Natural killer cell treated with Interleukin-12 subunit alpha and Interleukin-12 subunit beta and Interleukin-15 and Interleukin-18, amount 100 ng/mL, for 72 hours (primary cell): ENCODE results near the gene SURF6. TPM values are rescaled to one million over a fixed set of nuclear protein-coding genes. Genes with fewer than 3 reads are reported as not detected.
"Not testable (repeated sequence)": the region's sequence is repeated elsewhere in the genome, so short reads cannot be mapped to it uniquely, and the experiment has no call there.

ENCODE experiments used
- ATAC-seq, 2 donors: fragments of 150-1000 bp; cut with Tn5 transposase in 1 of 2; sonication (Bioruptor Pico), chemical (Tn5 transposase) in 1 of 2; 2 replicates each; pipeline ENCODE4 v1.10.0; 2021
- DNase-seq: peaks from one replicate; pipeline ENCODE4 v3.0.0; 2022; ENCODE audit warnings: low spot score
- H3K27ac Mint-ChIP-seq, 2 donors: 1 replicate in 1 of 2; 2 replicates in 1 of 2; pipeline ENCODE4 v1.8.0; 2022; ENCODE audit warnings: mixed read lengths in 2 of 2, mild to moderate bottlenecking in 1 of 2, moderate library complexity in 1 of 2
- H3K27me3 Mint-ChIP-seq, 2 donors: 1 replicate in 1 of 2; 2 replicates in 1 of 2; pipeline ENCODE4 v1.8.0; 2022; ENCODE audit warnings: mixed read lengths in 2 of 2
- H3K36me3 Mint-ChIP-seq: one replicate; pipeline ENCODE4 v1.8.0; 2022; ENCODE audit warnings: mixed read lengths
- H3K4me1 Mint-ChIP-seq, 2 donors: 1 replicate in 1 of 2; 2 replicates in 1 of 2; pipeline ENCODE4 v1.8.0; 2022; ENCODE audit warnings: low read depth in 2 of 2, mixed read lengths in 2 of 2, mild to moderate bottlenecking in 1 of 2
- H3K4me3 Mint-ChIP-seq: one replicate; pipeline ENCODE4 v1.8.0; 2022; ENCODE audit warnings: mixed read lengths
- H3K9me3 Mint-ChIP-seq: 2 replicates; pipeline ENCODE4 v1.8.0; 2022; ENCODE audit warnings: mixed read lengths
- total RNA-seq, 2 donors: library from RNA; stranded (reverse); gene quantifications; one replicate each; pipeline ENCODE4 v1.2.3, GENCODE V29; 2022

The SURF6 gene
- total RNA-seq, 2 donors from 2014 or later, result 11.5 to 23.9 TPM

GRCh38 chr9:133321411-133321935 is 14.5 kb downstream of the SURF6 start:
- H3K4me1 Mint-ChIP-seq, result peaks cover 0 to 3% of the 10 kb centered on the region in 2 donors
- no peak overlapping the region for H3K27ac Mint-ChIP-seq
- H3K9me3 Mint-ChIP-seq, result no peaks in the 10 kb centered on the region
- no peak for ATAC-seq
- peaks cover 3% of the 10 kb centered on the region in 2 donors for H3K27me3 Mint-ChIP-seq
- no peak for DNase-seq
- no peak overlapping the region for H3K4me3 Mint-ChIP-seq
- H3K36me3 Mint-ChIP-seq, result no peaks in the 10 kb centered on the region

DNA sequence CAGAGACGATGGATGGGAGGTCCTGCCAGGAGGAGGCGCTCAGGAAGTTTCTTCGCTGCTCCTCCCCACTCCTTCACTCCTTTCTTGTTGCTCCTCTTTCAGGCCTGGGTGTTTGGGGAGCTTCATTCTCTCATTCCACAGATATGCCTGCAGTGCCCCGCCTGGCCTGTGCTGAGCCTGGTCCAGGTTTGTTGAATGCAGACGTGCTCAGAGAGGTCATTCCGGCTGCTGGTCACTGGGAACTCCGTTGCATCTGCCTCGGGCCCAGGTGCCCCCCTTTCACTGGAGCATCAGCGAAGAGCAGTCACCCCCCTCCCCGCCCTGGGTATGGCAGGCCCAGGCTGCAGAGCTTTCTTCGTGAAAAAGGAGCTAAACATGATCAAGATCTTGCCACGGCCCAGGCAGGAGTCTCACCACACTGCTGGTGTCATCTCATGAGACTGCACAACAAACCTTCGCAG is 15.5 kb downstream of the SURF6 start:
- Mint-ChIP-seq H3K4me3 (no peak overlapping the region), H3K9me3 (no peaks in the 10 kb centered on the region), H3K4me1 (peaks cover 0 to 3% of the 10 kb centered on the region in 2 donors), H3K36me3 (no peaks in the 10 kb centered on the region), H3K27ac (no peak overlapping the region), H3K27me3 (peaks cover 3 to 10% of the 10 kb centered on the region in 2 donors)
- no peak for ATAC-seq
- no peak for DNase-seq

GRCh38 chr9:133317551-133317950 is 18.4 kb downstream of the SURF6 start:
- H3K27me3 Mint-ChIP-seq, H3K9me3 Mint-ChIP-seq, H3K4me1 Mint-ChIP-seq, H3K4me3 Mint-ChIP-seq, DNase-seq, H3K36me3 Mint-ChIP-seq, ATAC-seq, H3K27ac Mint-ChIP-seq: not testable (repeated sequence)

DNA sequence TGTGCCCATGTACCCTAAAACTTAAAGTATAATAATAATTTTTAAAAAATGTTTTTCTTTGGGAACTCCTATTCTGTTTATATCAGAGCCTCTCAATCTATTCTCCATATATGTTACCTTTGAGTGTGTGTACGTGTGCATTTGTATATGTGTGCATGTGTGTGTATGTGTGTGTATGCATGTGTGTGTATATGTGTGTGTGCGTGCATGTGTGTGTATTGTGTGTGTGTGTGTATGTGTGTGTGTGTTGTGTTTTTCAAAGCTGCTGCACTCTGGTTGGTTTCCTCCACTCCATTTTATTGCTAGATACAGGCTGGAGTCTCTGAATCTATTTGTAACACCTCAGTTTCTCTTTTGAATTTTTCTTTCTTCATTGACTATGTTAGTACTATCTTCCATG is 20.0 kb downstream of the SURF6 start:
- DNase-seq (no peak), ATAC-seq (no peak)
- H3K4me1 Mint-ChIP-seq, result no peaks in the 10 kb centered on the region
- no peak overlapping the region for H3K4me3 Mint-ChIP-seq
- no peaks in the 10 kb centered on the region for H3K36me3 Mint-ChIP-seq
- no peaks in the 10 kb centered on the region for H3K9me3 Mint-ChIP-seq
- no peak overlapping the region for H3K27ac Mint-ChIP-seq
- peaks cover 0 to 10% of the 10 kb centered on the region in 2 donors for H3K27me3 Mint-ChIP-seq

DNA sequence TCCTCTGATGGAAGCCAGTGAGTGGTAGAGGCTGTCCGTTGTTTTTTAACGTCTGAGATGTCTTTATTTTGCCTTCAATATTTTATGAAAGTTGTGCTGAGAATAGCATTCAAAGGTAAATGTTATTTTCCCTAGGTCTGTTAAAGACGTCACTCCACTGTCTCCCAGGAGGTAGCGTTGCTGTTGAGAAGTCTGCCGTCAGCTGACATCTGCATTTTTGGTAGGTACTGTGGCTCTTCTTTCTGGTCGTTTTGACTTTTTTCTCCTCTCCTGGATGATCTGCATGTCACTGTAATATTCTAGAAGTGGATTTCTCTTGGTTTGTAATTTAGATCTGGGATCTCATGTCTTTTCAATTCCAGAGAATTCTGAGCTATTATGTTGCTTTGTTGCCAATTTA is 26.4 kb downstream of the SURF6 start:
- Mint-ChIP-seq H3K9me3 (no peaks in the 10 kb centered on the region), H3K4me3 (no peak overlapping the region), H3K27me3 (peaks cover 18 to 19% of the 10 kb centered on the region in 2 donors), H3K27ac (no peak overlapping the region), H3K4me1 (peaks cover 0 to 2% of the 10 kb centered on the region in 2 donors), H3K36me3 (no peaks in the 10 kb centered on the region)
- ATAC-seq, result no peak
- no peak for DNase-seq

GRCh38 chr9:133307301-133307700 is 28.7 kb downstream of the SURF6 start:
- DNase-seq (no peak), ATAC-seq (no peak)
- H3K4me1 Mint-ChIP-seq, result peaks cover 0 to 2% of the 10 kb centered on the region in 2 donors
- no peak overlapping the region for H3K27ac Mint-ChIP-seq
- peaks cover 18 to 19% of the 10 kb centered on the region in 2 donors for H3K27me3 Mint-ChIP-seq
- H3K4me3 Mint-ChIP-seq, result no peak overlapping the region
- H3K9me3 Mint-ChIP-seq, result no peaks in the 10 kb centered on the region
- no peaks in the 10 kb centered on the region for H3K36me3 Mint-ChIP-seq

GRCh38 chr9:133306242-133307204 is 29.5 kb downstream of the SURF6 start:
- Mint-ChIP-seq H3K36me3 (no peaks in the 10 kb centered on the region), H3K27me3 (peaks cover 18 to 19% of the 10 kb centered on the region in 2 donors), H3K9me3 (no peaks in the 10 kb centered on the region), H3K4me3 (no peak overlapping the region), H3K4me1 (peaks cover 0 to 2% of the 10 kb centered on the region in 2 donors), H3K27ac (no peak overlapping the region)
- no peak for DNase-seq
- ATAC-seq, result no peak

GRCh38 chr9:133305731-133306130 is 30.3 kb downstream of the SURF6 start:
- Mint-ChIP-seq H3K4me3 (no peak overlapping the region), H3K36me3 (no peaks in the 10 kb centered on the region), H3K9me3 (no peaks in the 10 kb centered on the region), H3K27ac (no peak overlapping the region), H3K4me1 (peaks cover 0 to 2% of the 10 kb centered on the region in 2 donors), H3K27me3 (peaks cover 18% of the 10 kb centered on the region in 2 donors)
- ATAC-seq, result no peak
- no peak for DNase-seq

GRCh38 chr9:133304477-133305377 is 31.3 kb downstream of the SURF6 start:
- Mint-ChIP-seq H3K27me3 (peaks cover 14% of the 10 kb centered on the region in 2 donors), H3K9me3 (no peaks in the 10 kb centered on the region), H3K27ac (no peak overlapping the region), H3K36me3 (no peaks in the 10 kb centered on the region), H3K4me1 (peaks cover 0 to 2% of the 10 kb centered on the region in 2 donors), H3K4me3 (no peak overlapping the region)
- DNase-seq (no peak), ATAC-seq (peak in 1 of 2 donors; percentile 33)

DNA sequence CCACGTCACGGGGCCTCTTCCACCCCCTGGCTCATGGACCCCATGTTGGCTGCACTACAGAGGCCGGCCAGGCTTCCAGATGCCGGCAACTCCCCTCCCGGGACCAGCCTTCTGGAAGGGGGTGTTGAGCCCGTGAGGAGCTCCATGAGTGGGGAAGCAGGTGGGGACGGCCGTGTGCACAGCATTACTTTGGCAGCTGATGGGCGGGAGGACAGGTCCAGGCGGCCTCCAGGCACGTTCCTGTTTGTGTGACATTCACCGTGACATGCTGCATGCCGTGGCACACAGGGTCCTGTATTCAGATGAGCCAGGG is 31.9 kb downstream of the SURF6 start:
- DNase-seq (no peak), ATAC-seq (no peak)
- Mint-ChIP-seq H3K36me3 (no peaks in the 10 kb centered on the region), H3K27ac (no peak overlapping the region), H3K9me3 (no peaks in the 10 kb centered on the region), H3K4me1 (peaks cover 0 to 2% of the 10 kb centered on the region in 2 donors), H3K27me3 (peaks cover 9 to 10% of the 10 kb centered on the region in 2 donors), H3K4me3 (no peak overlapping the region)

- Mint-ChIP-seq H3K27ac (no peak overlapping the region), H3K9me3 (no peaks in the 10 kb centered on the region), H3K27me3 (peaks cover 10 to 11% of the 10 kb centered on the region in 2 donors), H3K4me1 (peaks cover 0 to 2% of the 10 kb centered on the region in 2 donors), H3K36me3 (no peaks in the 10 kb centered on the region), H3K4me3 (no peak overlapping the region)
- ATAC-seq (no peak), DNase-seq (no peak)
Measured at GRCh38 chr9:133303266-133304157, 32.5 kb downstream of the SURF6 start.

DNA sequence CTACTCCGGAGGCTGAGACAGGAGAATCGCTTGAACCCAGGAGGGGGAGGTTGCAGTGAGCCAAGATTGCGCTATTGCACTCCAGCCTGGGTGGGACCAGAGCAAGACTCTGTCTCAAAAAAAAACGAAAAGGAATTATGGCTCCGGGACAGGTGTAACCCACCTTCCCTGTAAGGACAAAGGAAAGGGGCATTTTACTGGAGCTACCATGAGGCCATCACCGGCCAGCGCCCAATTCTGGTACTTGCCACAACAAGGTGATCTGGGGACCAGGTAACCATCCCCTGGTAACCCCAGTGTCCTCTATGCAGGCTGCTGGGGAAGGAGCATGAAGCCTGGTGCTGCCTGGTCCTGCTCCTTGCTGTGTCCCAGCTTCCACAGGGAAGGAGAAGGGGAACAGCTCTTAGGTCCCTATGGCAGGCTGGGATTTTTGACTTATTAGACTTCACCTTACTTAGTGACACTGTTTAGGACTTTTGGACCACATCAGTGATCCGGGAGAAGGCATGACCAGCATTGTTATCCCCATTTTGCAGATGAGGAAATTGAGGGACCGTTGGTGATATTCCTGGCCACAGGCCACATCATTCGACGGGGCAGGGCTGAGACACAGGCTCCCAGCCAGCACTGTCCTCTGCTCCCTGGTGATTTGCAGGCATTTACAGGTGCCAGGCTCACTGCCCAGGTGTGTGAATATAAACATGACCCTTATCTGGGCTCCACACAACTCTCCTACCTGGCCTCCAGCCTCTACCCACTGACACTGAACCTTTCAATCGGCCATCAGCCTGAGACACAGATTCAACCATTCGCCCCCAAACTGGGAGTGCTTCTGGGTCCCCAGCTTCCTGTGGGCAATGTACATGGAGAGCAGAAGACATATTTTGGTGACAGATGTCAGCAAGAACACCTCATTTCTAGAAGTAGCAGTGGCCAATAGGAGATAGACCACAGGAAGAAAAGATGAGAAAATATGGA is 34.4 kb downstream of the SURF6 start:
- ATAC-seq (no peak), DNase-seq (no peak)
- H3K4me1 Mint-ChIP-seq, result no peaks in the 10 kb centered on the region
- H3K27ac Mint-ChIP-seq, result no peak overlapping the region
- H3K9me3 Mint-ChIP-seq, result no peaks in the 10 kb centered on the region
- no peaks in the 10 kb centered on the region for H3K36me3 Mint-ChIP-seq
- H3K4me3 Mint-ChIP-seq, result no peak overlapping the region
- H3K27me3 Mint-ChIP-seq, result peaks cover 5 to 20% of the 10 kb centered on the region in 2 donors
